Measurements from ENCODE around the gene C22orf31.
A peak's percentile ranks its signal among the peaks of the same experiment; 100 is the strongest.

C22orf31 gene

DNA sequence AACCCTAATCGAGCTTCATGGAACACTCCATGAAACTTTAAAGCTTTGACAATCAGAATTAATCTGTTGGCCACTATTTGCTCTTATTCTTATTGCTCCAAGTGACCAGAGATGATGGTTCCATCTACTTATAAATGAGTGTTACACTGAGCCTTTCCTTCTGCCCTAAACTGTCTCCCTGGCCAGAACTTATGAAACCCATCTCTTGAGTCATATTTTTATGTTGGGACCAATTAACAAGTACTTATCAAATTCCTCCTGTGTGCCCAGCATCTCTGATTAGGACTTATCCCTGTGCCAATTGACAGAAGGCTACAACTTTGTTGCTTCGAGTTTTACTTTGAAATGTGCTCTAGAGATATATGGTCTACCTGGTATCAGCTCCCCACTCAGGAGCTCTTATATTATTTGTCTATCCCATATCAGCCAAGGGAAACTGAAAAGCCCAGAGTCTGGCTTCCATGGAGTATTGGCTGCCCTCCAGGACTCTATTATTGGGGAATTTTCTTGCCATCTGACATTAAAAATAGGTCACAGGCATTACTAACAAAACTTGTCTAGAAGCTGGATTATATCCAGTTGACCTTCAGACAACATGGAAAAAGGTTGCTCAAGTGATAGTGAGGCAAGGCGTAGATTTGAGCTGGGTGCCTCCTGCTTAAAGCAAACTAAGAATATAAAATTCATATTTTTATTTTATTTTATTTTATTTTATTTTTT is 20.0 kb upstream of the C22orf31 start:
- DNase-seq (ENCODE audit: low spot score), result no peak

GRCh38 chr22:29080106-29080975 is 18.7 kb upstream of the C22orf31 start:
- no peak for DNase-seq (ENCODE audit: low spot score)

DNA sequence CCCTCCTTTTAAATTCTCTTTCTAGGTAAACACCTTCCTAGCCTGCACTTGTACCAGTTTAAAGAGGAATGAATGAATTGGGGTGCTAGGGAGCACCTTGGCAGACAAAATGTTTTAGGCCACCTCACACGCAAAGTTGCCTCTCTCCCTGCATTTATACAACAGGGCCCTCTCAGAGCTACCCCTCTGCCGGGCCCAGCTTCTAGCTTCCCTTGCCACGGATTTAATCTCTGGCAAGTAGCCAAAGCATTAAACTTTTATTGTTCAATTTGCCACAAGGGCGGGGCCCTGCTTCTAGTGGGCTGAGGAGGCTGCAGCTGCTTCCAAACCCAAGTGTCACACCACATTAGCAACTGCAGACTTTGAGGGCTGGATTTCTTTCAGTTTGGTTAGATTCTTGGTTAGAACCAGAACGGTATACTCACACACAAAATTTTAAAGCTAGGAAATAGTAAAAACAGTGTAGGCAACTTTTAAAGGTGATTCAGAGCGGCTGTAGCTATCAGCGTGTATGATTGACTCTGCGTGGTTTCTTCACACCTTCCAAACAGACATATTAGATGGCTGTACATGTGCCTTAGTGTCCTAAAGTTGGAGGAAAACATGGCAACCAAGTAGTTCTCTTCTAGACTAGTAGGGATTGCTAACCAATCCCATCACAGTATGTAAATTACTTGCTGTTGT is 17.7 kb upstream of the C22orf31 start:
- no peak for DNase-seq (ENCODE audit: low spot score)

GRCh38 chr22:29078869-29079207 is 17.2 kb upstream of the C22orf31 start:
- no peak for DNase-seq (ENCODE audit: low spot score)

DNA sequence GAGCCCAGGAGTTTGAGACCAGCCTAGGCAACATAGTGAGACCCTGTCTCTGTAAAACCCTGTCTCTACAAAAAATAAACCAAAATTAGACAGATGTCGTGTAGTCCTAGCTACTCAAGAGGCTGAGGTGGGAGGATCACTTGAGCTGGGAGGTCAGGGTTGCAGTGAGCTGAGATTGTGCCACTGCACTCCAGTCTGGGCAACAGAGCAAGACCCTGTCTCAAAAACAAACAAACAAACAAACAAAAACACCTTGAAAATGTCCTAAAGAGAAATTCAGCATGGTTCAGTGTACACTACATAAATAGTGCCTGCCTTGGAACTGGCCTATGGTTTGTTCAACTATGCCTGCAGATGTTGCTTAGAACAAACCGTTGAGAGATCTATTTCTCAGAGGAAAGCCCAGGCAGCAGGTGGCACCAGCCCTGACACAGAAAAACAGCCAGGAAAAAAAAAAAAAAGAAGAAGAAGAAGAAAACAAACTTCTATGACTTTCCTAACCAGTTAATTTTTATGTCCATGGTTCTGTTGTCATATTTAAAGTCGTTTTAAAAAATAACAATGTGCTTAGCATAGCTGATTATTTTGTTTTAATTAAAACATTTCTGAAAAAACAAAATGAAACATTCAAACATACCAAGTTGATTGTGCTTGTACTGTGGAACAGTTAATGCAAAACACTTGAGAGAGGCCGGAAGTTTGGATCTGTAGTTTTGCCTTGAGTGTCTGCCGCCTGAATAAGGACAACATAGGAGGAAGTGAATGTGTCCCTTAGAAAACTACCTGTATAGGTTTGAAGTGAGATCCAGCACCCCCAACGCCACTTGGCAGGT is 16.6 kb upstream of the C22orf31 start:
- DNase-seq (ENCODE audit: low spot score), result no peak

GRCh38 chr22:29074276-29074772 is 12.7 kb upstream of the C22orf31 start:
- DNase-seq (ENCODE audit: low spot score), result no peak

- DNase-seq (ENCODE audit: low spot score), result no peak
These were observed 12.1 kb upstream of the C22orf31 start for GRCh38 chr22:29073618-29074275.

- no peak for DNase-seq (ENCODE audit: low spot score)
These were observed 11.5 kb upstream of the C22orf31 start, which contains the start of gene KREMEN1 for GRCh38 chr22:29072979-29073617. TSS of gene KREMEN1 (plus strand) at chr22:29073035. CDS start at chr22:29073131, 96 bp downstream.

GRCh38 chr22:29072193-29072978 is 10.8 kb upstream of the C22orf31 start:
- peak; percentile 72 for DNase-seq (ENCODE audit: low spot score)

DNA sequence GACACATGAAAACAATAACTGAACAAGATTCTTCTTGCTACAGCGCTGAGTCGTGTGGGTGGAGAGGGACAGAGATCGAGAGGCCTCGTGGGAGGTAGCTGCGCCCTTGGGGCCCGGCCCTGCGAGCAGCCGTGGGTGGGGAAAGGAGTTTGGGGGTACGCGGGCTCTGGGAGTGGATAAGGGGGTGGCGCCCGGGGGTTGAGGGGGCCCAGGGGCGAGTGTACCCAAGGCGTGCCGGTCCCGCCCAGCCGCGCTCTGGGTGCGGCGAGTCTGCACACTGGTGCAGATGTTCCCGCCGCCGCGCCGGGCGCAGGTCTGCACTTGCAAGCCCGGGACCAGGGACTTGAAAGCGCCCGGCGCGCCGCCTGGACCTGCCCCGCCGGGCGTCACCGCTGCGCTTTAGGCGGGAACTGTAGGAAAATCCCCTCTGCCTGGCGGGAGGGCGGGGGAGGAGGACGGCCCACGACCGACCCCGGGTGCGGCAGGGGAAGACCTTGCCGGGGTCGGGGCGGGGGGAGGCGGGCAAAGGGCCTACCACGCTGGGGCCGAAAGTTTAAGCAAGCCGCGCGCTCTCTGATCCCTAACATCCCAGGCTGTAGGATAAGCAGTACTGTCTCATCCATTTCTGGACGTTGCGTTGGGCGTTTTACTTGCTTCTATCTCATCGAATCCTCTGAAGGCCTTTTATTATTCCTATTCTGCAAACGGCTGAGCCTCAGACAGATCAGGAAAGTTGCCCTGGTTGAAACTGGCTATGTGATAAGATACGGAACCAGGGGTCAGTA is 9.8 kb upstream of the C22orf31 start:
- no peak for DNase-seq (ENCODE audit: low spot score)

DNA sequence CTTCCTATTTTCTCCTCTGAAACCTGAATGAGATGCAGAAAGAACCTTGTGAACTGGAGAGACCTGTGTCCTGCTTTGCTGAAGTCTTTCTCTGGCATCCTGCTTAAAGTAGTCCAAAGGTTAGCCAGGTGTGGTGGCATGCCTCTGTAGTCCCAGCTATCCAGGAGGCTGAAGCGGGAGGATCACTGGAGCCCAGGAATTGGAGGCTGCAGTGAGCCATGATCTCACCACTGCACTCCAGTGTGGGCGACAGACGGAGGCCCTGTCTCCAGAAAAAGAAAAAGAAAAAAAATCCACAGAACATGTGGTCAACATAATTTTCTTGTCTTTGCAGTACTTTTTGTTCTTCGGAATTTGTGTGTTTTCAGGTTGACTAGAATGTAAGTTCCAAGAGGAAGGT is 8.9 kb upstream of the C22orf31 start:
- no peak for DNase-seq (ENCODE audit: low spot score)

- DNase-seq (ENCODE audit: low spot score), result no peak
These were observed 7.8 kb upstream of the C22orf31 start for GRCh38 chr22:29069463-29069862.

GRCh38 chr22:29065468-29066190 is 4.0 kb upstream of the C22orf31 start:
- DNase-seq (ENCODE audit: low spot score), result no peak

DNA sequence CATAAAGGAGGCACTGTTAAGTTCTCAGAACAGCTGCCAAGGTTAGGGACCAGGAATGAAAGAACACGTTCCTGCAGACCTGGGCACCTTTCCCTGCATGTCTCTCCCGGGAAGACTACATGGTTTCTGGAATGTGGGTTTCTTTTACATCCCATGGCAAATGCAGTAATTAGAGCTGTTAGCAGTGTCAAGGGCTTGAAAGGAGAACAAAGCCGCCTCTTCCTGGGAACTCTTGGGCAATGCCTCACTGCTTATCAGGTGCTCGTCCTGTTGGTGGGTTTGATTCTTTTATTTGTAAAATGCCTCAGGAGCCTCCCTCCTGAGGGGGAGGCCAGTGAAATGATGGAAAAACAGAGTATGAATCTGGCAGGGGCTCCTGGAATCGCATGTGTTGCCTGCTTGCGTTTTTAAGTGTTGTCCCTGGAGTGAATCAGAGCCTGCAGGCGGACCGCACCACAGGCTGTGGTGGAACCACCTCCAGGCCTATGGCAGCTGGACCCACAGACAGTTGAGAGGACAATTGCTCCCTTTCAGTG is 723 bp upstream of the C22orf31 start:
- DNase-seq (ENCODE audit: low spot score), result no peak

DNA sequence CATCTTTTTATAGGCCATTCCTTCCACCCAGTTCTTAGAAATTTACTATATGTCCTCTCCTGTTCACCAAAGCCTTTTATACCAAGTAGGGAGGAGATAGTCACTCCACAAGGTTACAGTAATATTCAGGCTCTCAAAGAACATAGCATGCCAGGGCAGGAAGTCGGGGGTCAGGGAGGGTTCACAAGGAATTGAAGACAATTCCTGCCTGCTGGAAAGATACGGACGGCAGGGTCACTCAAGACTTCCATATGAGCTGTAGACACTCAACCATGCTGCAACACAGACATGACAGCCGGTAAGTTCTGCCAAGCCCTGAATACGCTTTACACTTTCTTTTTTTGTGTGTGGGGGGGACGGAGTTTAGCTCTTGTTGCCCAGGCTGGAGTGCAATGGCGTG is 700 bp downstream of the C22orf31 start:
- no peak for DNase-seq (ENCODE audit: low spot score)

DNA sequence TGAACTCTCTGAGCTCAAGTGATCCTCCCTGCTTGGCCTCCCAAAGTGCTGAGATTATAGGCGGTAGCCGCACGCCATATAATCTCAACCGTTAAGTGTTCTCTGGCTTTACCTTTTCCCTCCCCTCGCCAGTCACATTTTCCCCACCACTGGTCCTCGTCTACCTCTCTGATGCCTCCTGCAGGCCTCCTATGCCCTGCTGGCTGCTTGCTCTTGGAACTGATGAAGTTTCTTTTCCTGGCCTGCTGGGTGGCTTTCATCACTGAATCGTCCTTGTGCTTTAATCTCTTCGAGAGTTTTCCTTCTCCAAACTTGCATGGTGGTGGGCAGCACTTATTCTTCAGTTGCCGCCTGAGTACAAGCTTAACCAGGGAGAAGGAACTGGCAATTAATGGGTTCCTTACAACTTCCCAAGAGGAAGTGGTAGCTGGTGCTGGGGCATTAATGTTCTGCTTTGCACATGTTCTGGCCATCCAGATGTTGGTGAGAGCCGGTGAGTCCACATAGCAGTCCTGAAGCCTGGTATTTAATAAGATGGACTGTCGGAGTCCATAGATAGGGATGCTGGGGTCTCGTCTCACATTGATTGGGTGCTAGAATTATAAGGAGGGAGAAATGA is 1.3 kb downstream of the C22orf31 start:
- no peak for DNase-seq (ENCODE audit: low spot score)

DNA sequence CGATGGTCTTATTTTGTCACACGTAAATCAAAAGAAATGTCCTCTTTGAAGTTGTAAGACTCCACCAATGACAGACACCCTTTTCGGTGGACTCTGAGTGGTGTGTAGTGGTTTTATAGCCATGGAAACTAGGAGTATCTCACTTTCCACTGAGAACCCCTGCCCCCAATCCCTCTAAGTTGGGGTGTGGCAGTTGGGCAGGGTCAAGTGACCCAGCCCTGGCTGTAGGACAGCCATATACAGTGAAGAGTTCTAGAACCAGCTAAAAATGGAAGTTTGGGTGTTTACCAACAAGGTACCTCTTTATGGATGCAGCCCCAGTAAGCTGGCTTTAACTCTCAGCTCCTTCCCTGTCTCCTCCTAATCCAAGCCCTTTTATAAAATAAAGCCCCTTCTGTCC is 5.2 kb downstream of the C22orf31 start:
- DNase-seq (ENCODE audit: low spot score), result no peak

Measured in CD4-positive, alpha-beta T cell treated with Interleukin-15 for 4 hours (primary cell).